HG02884 (cell line): Measurements from ENCODE around the gene PRKCB.

ENCODE experiments used
- ATAC-seq: cut with Tn5 transposase; IDR thresholded peaks from one replicate; pipeline ENCODE4 v1.9.1; 2021; ENCODE audit warnings: mild to moderate bottlenecking, moderate library complexity; ENCODE audit not compliant: unreplicated experiment

PRKCB gene

DNA sequence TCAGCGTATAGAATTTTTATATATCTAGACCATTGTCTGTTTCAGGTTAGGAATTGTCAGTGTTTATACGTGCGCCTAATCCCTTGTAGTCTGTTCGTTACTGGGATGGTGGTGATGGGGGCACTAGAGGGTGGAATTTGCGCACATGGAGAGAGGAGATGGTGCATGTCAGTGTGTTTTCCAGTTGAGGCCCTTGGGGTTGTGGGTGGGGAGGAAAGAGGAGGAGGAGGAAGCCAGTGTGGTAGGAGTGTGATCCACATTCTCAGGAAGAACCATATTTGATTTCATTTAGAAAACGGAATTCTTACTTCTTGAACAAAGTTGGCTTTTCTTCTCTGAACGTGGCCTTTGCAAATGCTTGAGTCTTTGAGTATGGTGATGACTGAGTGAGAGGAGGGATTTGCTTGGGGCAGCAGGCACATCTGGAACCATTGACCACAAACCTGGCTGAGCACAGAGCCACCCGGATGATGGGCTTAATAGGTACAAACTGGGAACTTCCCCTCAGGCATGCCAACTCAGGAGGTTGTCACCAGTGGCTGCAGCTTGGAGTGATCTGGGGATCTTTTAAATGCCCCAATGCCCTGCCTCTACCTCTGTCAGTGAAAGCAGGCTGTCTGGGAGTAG lies 98.9 kb downstream of the PRKCB start:
- ATAC-seq = no peak

DNA sequence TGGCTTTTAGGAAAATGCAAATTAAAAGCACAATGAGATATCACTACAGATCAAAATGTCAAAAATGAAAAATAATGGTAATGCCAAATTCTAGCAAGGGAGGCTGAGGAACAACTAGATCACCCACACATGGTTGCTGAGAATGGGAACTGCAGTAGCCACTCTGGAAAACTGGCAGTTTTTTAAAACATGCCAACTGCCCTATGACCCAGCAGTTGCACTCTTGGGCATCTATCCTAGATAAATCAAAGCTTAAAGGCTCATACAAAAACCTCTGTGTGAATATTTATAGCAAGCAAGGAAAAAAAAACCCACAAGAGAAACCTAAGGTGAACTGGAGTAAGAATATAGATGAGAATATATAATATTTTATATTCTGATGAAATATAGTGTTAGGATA lies 104.3 kb downstream of the PRKCB start:
- ATAC-seq = no peak

DNA sequence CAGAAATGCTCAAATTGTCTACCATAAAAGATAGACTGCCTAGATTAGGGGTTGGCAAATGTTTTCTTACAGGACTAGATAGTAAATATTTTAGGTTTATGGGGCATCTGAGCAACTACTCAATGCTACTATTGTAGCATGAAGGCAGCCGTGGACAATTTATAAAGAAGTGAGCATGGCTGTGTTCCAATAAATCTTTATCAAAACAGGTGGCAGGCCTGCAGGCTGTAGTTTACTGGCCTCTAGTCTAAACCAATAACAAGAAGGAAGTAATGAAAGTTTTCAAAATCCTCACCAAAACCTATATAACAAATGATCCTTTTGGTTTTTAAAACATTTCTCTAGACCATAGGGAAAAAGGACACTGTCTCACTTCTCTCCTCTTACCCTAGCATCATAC lies 105.2 kb downstream of the PRKCB start:
- ATAC-seq = no peak

DNA sequence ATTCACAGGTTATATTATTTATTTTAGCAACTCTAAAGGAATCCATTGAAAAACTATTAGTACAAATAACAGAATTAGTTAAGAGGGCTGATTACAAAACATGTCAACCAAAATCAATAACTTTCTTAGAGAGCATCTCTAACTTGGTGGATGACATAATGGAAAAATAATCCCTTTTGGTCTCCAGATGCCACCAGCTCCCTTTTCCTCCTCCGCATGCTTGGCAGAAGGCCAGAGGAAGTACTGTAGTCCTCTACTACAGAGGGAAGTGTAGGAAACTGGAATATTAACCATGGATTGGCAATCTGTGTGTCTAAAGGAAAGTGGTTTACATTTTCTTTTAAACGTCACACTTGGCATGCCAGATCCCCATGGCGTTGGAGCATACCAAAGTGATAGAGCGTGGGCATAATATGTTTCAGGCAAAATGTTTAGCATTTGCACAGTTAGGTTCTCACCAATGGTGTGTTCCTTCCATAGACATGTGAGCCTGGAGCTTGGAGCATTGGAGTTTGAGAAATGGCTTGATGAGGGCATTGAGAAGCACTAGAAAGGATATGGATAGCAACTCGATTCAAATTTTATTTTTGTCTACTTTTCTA lies 106.3 kb downstream of the PRKCB start:
- ATAC-seq = no peak

DNA sequence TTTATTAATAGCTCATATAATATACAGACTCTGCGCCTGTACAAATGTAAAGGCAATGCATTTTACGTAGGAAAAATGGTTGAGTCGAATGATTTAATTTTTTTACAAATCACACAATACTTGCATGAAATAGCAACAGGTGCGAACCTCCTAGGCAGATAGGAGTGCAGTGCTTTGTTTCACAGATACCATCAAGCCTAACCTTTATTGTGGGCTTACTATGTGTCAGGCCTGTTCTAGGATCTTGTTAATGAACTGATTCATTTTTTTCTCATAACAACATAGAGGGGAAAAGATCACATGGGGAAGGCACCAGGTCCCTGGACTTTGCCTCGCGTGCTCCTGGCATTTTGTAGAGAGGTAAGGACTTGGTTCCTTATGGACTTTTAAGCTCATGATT lies 107.8 kb downstream of the PRKCB start:
- ATAC-seq = no peak

DNA sequence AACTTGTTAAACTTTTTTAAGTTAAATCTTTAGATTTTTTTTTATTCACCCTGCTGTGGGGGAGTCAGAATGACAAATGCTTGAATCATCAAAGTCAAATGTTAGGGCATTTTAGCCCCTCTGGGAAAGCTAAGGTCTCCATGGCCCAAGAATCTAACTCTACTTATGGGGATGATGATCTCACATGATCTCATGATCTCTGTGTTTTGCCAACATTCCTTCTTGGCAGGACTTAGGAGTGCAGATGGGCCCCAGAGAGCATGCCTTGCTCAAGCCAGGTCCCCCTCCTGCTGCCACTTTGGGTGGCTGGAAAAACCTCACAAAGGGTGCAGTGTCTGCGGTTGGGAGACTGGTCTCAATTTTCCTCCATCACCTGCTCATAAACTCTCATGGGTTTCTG lies 108.6 kb downstream of the PRKCB start:
- ATAC-seq = no peak

DNA sequence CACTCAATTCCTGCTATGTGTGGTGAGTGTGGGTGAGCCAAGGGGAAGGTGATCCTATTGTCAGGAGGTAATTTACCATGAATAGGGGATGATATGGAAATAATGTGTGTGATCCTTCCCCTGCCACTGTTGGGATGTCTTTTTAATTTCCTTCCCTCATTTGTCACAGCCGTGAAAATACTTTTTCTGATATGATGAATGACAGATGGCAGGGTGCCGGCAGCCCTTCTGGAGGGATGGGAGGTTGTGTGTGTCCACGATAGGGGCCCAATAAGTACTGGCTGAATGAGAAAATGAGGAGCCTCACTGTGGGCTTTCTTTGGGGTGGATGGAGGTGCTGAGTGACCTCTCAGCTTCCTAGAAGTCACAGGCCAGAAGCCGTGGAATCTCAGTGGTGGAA lies 109.5 kb downstream of the PRKCB start:
- no peak for ATAC-seq

DNA sequence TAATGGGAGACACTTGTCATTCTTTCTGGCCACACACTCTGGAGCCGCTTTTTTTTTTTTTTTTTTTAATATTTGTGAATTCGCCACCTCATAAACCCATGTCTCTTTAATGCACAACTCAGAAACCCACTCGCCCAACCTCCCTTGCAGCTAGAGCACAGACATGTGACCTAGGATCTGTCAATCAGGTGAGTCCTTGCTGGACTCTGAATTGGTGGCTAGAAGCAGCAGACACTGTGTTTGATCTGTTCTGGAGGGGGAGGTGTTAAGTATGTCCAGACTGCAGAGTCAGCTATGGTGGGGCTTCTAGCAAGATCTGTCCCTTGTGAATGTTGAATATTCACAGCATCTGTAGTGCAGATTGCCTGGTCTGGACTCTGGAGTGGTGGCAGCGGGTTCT lies 112.1 kb downstream of the PRKCB start:
- ATAC-seq = no peak

DNA sequence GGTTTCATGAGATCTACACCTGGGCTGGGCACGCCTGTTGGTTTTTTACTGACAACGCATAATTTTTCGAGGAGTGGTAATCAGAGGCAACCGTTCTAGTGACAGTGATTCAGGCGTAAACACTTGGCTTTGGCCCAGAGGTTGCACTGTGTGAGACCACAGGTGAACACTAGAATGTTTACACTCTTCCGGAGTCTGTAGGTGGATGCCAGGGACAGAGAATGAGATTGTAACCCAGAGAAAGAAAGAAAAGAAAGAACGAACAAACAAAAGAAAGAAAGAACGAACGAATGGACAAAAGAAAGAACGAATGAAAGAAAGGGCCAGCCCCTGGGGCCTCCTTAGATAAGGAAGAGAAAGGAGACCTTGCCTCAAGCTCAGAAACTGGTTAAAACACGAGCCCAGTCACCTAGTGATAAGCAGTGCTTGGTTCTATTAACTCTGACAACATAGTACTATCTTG lies 113.2 kb downstream of the PRKCB start:
- ATAC-seq = no peak

DNA sequence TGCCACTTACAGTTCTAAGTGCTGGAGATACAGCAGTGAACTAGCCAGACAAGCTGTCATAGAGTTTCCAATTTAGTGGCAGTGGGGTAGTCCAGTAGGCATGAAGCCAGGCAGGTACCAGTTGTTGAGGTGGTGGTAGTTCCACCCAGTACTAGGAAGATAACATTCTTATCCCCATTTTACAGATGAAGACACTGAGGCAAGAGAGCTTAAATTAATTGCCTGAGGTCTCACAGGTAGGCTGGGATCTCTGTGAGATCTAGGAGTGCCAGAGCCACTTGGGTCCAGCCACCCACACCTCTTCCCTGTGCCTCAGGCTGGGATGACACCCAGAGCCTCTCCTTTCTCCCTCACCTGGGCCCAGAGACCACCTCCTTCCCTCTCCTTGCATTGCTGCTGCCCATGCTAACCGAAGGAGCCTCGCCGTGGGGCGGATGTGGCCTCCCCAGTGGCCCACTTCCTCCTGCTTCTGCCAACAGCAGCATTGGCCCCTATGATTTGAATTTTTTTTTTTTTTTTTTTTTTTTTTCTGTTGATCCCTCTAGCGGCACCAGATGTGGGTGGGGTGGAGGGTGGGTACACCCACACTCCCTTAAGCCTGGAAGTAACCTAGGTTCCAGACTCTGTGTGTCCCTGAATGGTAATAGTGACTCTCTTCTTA lies 114.0 kb downstream of the PRKCB start:
- ATAC-seq = no peak

DNA sequence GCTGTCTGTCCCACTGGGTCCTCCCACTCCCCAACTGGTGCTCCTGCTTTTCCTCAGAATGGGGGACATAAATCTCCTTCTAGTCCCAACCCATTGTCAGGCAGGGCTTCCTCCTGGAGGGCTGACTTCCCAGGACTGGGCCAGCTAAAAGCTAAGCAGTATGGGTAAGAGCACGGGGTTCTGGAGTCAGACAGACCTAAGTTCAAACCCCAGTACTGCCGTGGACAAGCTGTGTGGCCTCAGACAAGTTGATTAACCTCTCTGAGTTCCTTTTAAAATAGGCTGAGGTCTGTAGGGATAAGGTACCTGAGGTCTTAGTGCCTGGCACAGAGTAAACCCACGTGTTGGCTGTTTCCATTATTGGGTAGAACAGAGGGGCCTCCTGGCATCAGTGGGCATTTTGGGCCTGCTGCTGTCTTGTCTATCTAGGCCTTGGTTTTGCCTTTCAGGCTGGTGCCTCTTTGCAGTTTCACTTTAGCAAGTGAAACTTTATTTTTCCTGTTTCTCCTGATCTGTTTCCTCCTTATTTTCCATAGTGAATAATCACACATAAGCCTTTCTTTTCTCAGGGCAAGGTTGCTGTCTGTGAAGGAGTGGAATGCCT lies 114.6 kb downstream of the PRKCB start:
- no peak for ATAC-seq

DNA sequence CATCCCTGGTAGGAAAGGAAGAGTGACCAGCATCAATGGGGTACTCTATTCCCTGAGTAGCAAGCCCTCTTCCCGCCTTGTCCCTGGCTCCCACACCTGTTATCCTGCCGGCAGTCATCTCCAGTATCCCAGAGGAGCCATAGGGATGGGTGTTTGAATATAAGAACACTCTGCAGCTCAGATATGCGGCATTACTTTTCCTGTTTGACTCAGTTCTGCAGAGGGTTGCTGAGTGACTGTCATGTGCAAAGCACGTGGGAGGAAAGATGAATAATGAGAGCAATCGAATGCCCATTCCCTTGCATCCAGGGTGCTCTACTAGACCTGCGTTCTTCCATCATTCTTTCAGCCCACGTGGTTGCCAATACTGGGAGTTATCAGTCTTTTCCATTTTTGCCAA lies 115.1 kb downstream of the PRKCB start:
- ATAC-seq = no peak

DNA sequence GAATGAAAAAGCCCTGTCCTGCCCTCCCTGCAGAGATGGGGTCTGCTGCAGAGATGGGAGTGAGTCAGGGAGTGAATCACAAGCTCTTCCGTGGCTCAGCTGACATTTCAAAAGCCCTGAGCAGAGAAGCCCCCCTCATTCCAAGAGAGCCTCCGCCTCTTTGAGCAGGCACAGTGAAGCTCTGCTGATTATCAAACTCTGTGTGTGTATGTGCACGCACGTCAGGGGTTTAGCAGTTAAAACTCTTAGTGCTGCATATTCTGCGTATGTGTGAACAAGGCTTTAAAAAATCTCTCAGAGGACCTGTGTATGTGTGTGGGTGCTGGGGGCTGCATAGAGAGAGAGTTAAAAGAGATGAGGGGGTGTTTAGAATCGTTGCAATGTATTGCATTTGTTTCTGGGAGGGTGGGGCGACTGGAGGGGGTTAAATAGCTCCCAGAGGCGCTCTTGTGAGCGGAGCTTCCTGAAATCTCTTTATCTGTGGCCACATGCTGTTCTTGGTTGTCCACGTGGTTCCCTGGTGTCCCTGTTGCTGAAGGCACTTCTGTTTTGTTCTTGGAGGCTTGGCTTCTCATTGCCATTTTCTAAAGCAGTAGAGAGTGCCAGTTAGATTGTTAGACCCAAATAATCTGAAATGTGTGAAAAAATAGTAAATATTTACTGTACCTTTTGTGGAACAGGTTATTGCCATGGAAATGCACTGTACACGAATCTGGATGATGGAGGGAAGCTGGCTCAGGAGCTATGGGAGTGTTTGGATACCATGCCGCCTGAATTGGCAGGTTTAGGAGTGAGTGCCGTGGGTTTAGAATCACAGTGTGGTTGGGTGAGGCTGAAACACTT lies 116.6 kb downstream of the PRKCB start:
- no peak for ATAC-seq

DNA sequence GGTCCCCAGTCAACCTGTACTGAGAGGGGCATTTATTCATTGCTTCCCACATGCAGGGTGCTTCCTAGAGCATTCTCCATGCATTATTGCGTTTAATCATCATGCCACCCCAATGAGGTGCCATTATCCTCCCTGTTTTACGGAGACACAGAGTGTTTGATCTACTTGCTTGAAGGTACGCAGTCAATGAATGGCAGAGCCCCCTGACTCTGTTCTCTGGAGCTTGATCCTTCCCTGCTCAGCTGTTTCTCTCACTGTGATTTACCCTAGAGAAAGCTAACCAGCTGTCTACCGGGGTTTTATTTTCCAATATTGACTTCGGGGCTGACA lies 117.2 kb downstream of the PRKCB start:
- ATAC-seq = no peak

DNA sequence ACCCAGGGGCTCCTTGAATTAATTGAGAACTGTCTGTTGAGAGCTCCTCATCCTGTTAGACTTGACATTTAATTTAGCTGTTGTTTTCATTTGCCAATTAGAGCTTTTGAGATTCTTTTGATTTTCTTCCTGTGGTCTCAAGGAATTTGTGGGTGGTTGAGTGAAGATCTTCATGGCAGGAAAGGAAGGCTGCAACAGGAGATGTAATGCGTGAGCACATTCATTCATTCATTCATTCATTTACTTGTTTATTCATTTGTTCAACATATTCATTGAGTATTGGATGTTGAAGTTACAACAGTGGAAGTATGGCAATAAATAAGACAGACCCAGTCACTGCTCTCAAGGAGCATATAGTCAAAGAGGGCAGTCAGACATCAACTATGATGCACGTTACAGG lies 117.7 kb downstream of the PRKCB start:
- no peak for ATAC-seq

DNA sequence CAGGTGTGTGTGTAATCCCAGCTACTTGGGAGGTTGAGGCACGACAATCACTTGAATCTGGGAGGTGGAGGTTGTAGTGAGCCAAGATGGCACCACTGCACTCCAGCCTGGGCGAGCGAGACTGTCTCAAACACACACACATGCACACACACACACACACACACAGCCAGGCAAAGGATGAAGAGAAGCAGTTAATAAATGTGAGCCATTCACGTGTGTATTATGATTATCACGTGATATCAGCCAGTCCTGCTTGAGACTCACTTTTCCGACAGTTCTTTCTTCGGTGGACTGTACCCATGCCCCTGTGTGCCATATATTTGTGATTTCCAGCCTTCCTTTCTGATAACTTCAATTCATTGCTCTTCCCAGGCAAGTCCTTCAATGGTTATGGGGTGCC lies 119.3 kb downstream of the PRKCB start:
- no peak for ATAC-seq

DNA sequence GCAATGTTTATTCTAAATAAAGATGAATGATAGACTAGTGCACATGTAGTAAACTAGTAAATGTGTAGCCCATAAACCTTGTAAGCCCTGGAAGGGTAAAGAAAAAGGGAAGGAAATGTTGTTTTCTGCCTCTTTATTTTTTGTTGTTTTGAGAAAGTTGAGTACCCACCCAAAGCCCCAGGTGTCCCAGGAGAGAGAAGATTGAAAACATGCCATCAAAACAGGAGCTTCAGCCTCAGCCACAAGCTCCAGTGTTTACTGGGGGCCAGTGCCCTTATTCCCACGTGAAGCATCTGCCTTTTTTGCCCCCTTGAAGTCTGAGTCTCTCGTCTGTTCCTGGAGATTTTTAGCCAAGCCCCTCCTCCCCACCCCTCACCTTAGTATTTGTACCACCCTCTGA lies 121.5 kb downstream of the PRKCB start:
- no peak for ATAC-seq

DNA sequence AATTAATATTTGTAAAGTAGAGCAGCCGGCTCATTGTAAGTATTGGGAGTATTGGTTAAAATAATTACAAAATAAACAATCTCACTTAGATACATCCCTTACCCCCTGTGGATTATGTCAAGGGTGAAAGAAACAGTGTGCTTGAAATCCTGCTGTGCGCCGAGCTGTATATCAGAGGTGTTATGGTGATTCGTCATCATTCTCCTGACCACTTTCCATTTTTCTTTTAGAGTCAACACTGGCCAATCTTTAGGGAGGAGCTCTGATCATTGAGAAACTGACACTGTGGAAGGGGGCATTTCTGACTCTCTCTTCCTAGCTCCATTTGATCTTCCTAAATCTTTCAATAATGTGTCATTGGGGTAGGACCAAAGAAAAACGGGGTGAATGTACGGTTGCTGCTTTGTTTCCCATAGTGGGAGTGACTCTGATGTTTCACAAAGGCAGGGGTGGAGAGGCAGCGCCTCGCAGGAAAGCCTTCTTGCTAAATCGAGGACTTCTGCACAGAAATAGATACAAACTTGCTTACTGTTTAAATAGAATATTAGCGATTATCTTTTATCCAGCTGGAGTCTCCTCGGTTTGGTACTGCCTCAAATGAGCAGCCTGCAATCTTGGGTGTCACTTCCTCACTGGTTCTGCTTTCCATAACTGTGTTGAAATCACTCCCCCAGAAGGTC lies 123.4 kb downstream of the PRKCB start:
- ATAC-seq = no peak

DNA sequence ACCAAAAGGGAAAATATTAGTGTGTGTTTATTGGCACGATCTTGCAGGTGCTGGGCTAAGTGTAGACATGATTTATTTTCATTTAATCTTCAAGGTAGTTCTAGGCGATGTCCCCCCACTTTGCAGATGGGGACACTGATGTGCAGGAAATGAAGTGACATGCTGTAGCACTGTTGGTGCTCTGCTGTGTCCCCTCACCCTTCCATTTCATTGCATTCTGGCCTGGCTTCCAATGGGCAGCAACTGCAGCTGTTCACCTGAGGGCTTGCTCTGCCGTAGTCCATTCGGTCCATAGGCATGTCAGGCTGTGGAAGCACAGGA lies 123.9 kb downstream of the PRKCB start:
- no peak for ATAC-seq

DNA sequence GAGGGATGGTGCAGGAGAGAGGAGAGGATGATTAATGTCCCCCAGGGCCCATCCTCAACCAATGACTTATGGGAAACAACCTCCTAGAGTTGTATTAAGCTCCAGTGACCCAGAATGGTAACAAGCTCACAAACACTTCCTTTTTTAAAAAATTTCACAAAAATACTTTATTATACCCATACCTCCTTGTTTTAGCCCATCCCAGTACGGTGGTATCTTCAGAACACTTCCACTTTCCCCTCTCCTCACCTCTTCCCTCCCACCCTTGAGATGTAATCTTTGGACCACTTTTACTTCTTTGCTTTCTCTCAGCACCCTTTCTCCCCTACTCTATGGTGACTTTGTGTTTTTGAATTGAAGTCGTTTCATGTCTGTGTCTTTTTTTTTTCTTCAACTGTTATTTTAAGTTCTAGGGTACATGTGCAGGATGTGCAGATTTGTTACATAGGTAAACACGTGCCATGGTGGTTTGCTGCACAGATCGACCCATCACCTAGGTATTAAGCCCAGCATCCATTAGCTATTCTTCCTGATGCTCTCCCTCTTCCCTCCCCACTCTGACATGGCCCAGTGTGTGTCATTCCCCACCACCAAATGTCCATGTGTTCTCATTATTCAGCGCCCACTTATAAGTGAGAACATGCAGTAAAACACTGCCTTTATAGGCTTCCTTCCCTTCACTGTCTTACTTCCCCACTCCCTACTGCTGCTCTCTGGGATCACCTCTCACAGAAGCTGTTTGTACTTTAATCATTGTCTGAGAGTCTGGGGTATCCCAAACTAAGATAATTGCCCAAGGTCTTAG lies 124.5 kb downstream of the PRKCB start:
- ATAC-seq = no peak
